ENCODE data around the gene SCFD2. TPM values are rescaled to one million over a fixed set of nuclear protein-coding genes. Genes with fewer than 3 reads are reported as not detected.

SCFD2 gene
- total RNA-seq, 3 donors from 2014 or later = 22.8 to 33.8 (median 25.0) TPM

DNA sequence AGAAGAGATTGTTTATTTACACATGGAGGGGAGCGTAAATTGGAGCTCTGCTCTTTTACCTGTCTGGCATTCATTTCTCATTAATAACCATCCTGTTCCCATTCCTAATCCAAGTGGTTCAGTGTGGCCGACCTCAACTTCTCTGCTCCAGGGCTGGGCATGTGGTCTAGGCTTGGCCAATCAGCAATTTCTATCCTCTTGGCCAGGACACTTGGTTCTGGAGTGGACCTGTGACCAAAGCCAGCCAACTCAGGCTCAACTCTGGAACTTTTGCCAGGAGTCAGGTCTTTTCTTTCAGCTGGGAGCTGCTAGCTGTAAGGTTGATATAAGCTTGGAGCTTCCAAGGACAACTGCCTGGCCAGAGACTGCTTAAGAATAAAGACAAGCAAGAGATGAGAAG lies 519.4 kb downstream of the SCFD2 start:
- Histone ChIP-seq H3K27ac (no peak overlapping the region), H3K4me1 (peaks cover 6 to 9% of the 10 kb centered on the region in 2 donors), H3K27me3 (no peaks in the 10 kb centered on the region), H3K36me3 (no peaks in the 10 kb centered on the region), H3K4me3 (no peak overlapping the region), H3K9me3 (no peaks in the 10 kb centered on the region)
- intact Hi-C loops (cut with DNase I; ENCODE audit: low total_unique reads) = no loop called here
- no peak for DNase-seq (ENCODE audit: low spot score in 2 of 2)
- TF ChIP-seq POLR2A (IDR thresholded peaks at IDR 0.05) (no peak), POLR2AphosphoS5 (IDR thresholded peaks at IDR 0.05) (no peak), CTCF (IDR thresholded peaks at IDR 0.05) (no peak)

DNA sequence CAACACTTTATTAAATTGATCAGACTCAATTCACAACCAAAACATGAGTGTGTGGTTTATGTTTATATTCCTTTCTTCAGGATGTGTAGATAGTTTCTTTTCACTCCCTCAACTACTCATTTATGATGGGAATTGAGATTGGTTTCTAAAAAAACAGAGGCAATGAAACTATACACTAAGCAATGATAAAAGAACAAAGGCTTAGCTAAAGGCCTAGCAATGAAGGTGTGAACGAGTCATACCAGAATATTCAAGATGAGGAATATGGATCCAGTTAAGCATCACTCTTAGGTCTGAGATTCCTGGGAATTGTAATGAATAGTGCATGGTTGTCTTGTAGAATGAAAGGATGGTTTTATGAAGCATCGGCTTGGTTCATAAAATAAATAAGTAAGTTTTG lies 521.3 kb downstream of the SCFD2 start:
- intact Hi-C loops (cut with DNase I; ENCODE audit: low total_unique reads) = no loop called here
- H3K9me3 ChIP-seq = no peaks in the 10 kb centered on the region
- no peak for DNase-seq (ENCODE audit: low spot score in 2 of 2)
- TF ChIP-seq POLR2A (IDR thresholded peaks at IDR 0.05) = no peak
- no peak for TF ChIP-seq CTCF (IDR thresholded peaks at IDR 0.05)
- TF ChIP-seq POLR2AphosphoS5 (IDR thresholded peaks at IDR 0.05) = no peak
- H3K36me3 ChIP-seq = no peaks in the 10 kb centered on the region
- H3K4me3 ChIP-seq = no peak overlapping the region
- H3K27ac ChIP-seq = no peak overlapping the region
- no peaks in the 10 kb centered on the region for H3K27me3 ChIP-seq
- H3K4me1 ChIP-seq = peaks cover 6 to 10% of the 10 kb centered on the region in 2 donors

GRCh38 chr4:52843958-52844357 lies 521.9 kb downstream of the SCFD2 start:
- Histone ChIP-seq H3K27me3 (no peaks in the 10 kb centered on the region), H3K4me3 (no peak overlapping the region), H3K27ac (no peak overlapping the region), H3K4me1 (peaks cover 6 to 10% of the 10 kb centered on the region in 2 donors), H3K36me3 (no peaks in the 10 kb centered on the region), H3K9me3 (no peaks in the 10 kb centered on the region)
- intact Hi-C loops (cut with DNase I; ENCODE audit: low total_unique reads) = no loop called here
- no peak for DNase-seq (ENCODE audit: low spot score in 2 of 2)
- no peak for TF ChIP-seq POLR2A (IDR thresholded peaks at IDR 0.05)
- TF ChIP-seq CTCF (IDR thresholded peaks at IDR 0.05) = no peak
- TF ChIP-seq POLR2AphosphoS5 (IDR thresholded peaks at IDR 0.05) = no peak

DNA sequence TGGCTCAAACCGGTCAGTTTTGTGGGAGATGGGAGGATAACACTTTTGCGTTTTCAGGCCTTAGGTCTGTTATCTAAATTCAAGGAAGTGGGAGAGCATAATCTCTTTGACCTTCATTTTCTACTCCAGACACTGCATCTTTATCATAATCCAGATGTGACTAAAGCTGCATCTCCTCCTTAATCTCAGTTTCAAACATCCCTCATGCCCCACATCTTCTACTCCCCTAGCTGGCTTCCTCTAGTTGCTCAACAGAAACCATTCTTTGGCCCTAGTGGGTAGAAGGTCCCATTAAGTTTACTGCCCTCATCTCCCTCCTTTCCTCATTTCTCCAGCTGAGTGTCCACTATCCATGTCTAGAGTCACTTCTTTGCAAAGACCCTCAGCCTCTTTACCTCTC lies 522.5 kb downstream of the SCFD2 start:
- DNase-seq (ENCODE audit: low spot score in 2 of 2) = no peak
- intact Hi-C loops (cut with DNase I; ENCODE audit: low total_unique reads) = no loop called here

DNA sequence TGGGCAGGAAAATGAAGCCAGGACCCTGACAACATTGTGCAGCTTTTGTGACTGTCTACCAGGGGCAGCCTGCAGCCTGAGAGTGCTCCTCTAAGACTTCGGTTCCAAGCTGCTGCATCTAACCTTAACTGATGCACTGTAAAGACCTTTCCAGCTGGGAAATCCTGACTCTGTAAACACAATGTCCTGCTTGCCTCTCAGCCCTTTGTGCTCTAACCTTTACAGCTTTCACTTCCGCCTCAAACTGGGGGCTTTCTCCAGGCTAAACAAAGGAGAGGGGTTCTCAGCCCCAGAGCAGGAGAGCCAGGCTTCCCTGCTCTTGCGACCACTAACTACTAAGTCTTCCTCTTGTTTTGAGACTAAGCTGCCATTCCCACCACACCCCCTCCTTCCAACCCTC lies 523.1 kb downstream of the SCFD2 start:
- intact Hi-C loops (cut with DNase I; ENCODE audit: low total_unique reads) = no loop called here
- no peak for TF ChIP-seq POLR2A (IDR thresholded peaks at IDR 0.05)
- TF ChIP-seq CTCF (IDR thresholded peaks at IDR 0.05) = no peak
- TF ChIP-seq POLR2AphosphoS5 (IDR thresholded peaks at IDR 0.05) = no peak

More for the DNA sequence above, 522.5 kb downstream of the SCFD2 start:
- H3K27me3 ChIP-seq = no peaks in the 10 kb centered on the region
- peaks cover 10% of the 10 kb centered on the region in 2 donors for H3K4me1 ChIP-seq
- no peak for TF ChIP-seq POLR2AphosphoS5 (IDR thresholded peaks at IDR 0.05)
- no peak for TF ChIP-seq POLR2A (IDR thresholded peaks at IDR 0.05)
- TF ChIP-seq CTCF (IDR thresholded peaks at IDR 0.05) = no peak
- H3K27ac ChIP-seq = no peak overlapping the region
- no peak overlapping the region for H3K4me3 ChIP-seq
- H3K36me3 ChIP-seq = no peaks in the 10 kb centered on the region
- H3K9me3 ChIP-seq = no peaks in the 10 kb centered on the region

More for the DNA sequence above, 523.1 kb downstream of the SCFD2 start:
- Histone ChIP-seq H3K4me3 (no peak overlapping the region), H3K27me3 (no peaks in the 10 kb centered on the region), H3K36me3 (no peaks in the 10 kb centered on the region), H3K4me1 (peaks cover 10 to 11% of the 10 kb centered on the region in 2 donors), H3K27ac (no peak overlapping the region), H3K9me3 (no peaks in the 10 kb centered on the region)
- no peak for DNase-seq (ENCODE audit: low spot score in 2 of 2)
